ENCODE measurements around the gene AKIRIN2.

DNA sequence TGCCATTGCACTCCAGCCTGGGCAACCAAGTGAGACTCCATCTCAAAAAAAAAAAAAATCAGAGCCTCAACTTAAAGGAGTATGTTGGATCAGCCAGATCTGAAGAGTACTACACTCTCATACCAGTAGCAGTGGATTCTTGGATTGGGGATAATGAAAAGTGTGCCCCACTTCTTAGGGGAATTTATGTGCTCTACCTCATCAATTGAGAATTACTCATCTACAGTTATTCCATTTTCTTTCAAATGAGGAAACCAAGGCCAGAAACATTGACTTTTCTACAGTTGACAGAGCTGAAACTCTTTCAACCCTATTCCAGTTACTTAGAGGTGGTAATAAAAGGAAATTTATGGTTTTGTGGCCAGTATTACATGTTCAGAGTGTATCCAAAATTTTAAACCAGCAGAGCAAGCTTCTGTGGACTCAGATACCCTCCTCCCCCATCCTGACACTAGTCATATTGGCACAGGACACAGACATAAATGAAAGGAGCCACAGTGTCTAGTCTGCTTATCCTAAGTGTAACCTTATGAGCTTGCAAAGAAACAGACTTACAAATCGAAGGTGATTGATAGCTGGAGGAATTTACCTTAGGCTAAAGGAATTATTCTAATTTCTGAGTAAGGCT, 60.9 kb downstream of the AKIRIN2 start:
- no peak for TF ChIP-seq POLR2AphosphoS5 (IDR thresholded peaks at IDR 0.05; ENCODE audit: low read depth)
- no peak for TF ChIP-seq GABPA (IDR thresholded peaks at IDR 0.05; ENCODE audit: low read depth)
